Measurements from ENCODE around the gene AMD1.

DNA sequence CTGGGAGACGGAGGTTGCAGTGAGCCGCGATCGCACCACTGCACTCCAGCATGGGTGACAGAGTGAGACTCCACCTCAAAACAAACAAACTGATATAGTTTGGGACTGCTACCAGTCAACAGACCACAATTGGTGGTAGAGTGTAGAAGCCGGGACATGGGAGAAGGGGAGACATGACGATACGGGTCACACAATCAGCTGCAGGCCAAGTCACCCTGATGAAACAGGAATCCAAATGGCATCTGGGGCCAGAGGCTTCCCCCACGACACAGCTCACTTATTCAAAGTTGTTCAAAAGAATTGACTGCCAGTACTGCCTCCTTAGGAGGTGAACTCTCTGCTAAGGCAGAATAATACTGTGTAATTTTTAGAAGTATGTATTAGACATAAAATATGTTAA is 27.5 kb downstream of the AMD1 start:
- TF ChIP-seq, protein P1, sequence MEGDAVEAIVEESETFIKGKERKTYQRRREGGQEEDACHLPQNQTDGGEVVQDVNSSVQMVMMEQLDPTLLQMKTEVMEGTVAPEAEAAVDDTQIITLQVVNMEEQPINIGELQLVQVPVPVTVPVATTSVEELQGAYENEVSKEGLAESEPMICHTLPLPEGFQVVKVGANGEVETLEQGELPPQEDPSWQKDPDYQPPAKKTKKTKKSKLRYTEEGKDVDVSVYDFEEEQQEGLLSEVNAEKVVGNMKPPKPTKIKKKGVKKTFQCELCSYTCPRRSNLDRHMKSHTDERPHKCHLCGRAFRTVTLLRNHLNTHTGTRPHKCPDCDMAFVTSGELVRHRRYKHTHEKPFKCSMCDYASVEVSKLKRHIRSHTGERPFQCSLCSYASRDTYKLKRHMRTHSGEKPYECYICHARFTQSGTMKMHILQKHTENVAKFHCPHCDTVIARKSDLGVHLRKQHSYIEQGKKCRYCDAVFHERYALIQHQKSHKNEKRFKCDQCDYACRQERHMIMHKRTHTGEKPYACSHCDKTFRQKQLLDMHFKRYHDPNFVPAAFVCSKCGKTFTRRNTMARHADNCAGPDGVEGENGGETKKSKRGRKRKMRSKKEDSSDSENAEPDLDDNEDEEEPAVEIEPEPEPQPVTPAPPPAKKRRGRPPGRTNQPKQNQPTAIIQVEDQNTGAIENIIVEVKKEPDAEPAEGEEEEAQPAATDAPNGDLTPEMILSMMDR (IDR thresholded peaks at IDR 0.05): no peak
- no peak for TF ChIP-seq POLR2A (IDR thresholded peaks at IDR 0.05)
